BJ (cell line): Measurements from ENCODE around the gene SETD7. TPM values are rescaled to one million over a fixed set of nuclear protein-coding genes. Genes with fewer than 3 reads are reported as not detected.

Experiments
- CTCF ChIA-PET: fragments of 350-600 bp; formaldehyde crosslinking; extraction: SDS; loops from one replicate; lab custom pipeline; 2021; ENCODE audit warnings: antibody characterized with exemption, inconsistent platforms; lab: Yijun Ruan, JAX
- POLR2A ChIA-PET: fragments of 300-600 bp; sonication (Branson Sonifier 250); formaldehyde crosslinking; extraction: SDS; loops from one replicate; lab custom pipeline; 2021; ENCODE audit warnings: antibody characterized with exemption; lab: Charles Lee
- DNase-seq: peaks from one replicate; pipeline ENCODE4 v3.0.0-alpha.2; 2011; ENCODE audit warnings: low read depth
- H3K27me3 ChIP-seq: 2 replicates; pipeline ENCODE4 v1.6.0; 2011; ENCODE audit warnings: low read length; ENCODE audit not compliant: control insufficient read depth, insufficient read depth
- H3K36me3 ChIP-seq: 2 replicates; pipeline ENCODE4 v1.5.1; 2011; ENCODE audit warnings: low read length; ENCODE audit not compliant: control insufficient read depth, insufficient read depth
- H3K4me3 ChIP-seq: 2 replicates; pipeline ENCODE4 v1.5.1; 2011; ENCODE audit warnings: low read depth, mild to moderate bottlenecking, control low read depth, low read length
- polyA plus RNA-seq: library from polyadenylated mRNA; depleted of rRNA; stranded (reverse); fragments of >200 nt; gene quantifications from 2 replicates; pipeline ENCODE4 v1.2.3, GENCODE V29; 2011
- TF ChIP-seq, protein P1 (sequence below): IDR thresholded peaks from 2 replicates; pipeline ENCODE4 v1.5.1; 2011; ENCODE audit warnings: low read depth, mild to moderate bottlenecking, control low read depth, inconsistent platforms, low read length, moderate library complexity; ENCODE audit not compliant: insufficient read depth

Gene SETD7
- polyA plus RNA-seq, 1 experiment, result 14.5 TPM

DNA sequence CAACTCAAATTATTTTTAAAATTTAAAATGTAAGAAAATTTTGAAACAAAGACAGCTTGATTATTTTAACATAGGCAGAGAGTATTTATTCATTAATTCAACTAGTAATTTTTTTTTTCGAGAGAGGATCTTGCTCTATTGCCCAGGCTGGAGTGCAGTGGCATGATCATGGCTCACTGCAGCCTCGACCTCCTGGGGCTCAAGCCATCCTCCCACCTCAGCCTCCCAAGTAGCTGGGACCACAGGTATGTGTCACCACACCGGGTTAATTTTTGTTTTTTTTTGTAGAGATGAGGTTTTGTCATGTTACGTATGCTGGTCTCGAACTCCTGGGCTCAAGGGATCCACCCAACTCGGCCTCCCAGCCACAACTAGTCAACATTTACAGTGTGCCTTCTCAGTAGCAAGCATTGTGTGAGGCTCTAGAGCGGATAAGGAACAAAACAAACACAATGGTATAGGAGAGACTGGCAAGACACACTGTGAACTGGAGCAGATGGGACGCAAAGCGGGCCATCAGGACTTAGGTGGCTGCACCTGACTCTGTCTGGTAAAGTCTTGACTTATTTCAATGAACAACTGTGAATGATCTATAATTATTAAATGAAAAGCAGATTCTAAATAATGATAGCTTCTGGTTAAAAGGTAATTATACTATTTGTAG is 21.6 kb downstream of the SETD7 start:
- POLR2A ChIA-PET, result no interaction called here
- CTCF ChIA-PET, result interaction anchor here (0.6 to 0.7 kb wide), 2 partner anchors 22 to 37 kb away, joined by 3 read pairs; no protein-coding TSS in a partner anchor
- Histone ChIP-seq H3K27me3 (no peaks in the 10 kb centered on the region), H3K36me3 (no peaks in the 10 kb centered on the region; the same call in 1 of the 2 replicates), H3K4me3 (no peak overlapping the region)
- no peak for DNase-seq
- TF ChIP-seq, protein P1, sequence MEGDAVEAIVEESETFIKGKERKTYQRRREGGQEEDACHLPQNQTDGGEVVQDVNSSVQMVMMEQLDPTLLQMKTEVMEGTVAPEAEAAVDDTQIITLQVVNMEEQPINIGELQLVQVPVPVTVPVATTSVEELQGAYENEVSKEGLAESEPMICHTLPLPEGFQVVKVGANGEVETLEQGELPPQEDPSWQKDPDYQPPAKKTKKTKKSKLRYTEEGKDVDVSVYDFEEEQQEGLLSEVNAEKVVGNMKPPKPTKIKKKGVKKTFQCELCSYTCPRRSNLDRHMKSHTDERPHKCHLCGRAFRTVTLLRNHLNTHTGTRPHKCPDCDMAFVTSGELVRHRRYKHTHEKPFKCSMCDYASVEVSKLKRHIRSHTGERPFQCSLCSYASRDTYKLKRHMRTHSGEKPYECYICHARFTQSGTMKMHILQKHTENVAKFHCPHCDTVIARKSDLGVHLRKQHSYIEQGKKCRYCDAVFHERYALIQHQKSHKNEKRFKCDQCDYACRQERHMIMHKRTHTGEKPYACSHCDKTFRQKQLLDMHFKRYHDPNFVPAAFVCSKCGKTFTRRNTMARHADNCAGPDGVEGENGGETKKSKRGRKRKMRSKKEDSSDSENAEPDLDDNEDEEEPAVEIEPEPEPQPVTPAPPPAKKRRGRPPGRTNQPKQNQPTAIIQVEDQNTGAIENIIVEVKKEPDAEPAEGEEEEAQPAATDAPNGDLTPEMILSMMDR, result no peak

DNA sequence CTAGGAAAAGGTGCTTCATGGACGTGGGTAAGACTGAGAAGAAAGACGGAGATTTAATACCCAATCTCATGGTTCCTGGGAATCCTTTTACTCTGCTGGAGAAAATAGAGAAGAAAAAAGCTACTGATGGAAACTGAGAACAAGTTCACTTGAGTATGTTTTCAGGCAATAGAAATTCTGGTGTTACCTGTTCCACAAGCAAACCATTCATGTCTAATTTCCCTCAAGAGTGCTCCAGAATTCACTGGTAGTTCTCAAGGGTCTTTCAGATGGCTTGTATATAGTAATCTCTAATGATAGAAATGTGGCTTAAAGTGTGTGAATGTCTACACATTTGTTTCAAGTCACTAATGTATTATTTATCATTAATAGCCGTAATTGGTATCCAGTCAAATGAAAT is 22.5 kb downstream of the SETD7 start:
- POLR2A ChIA-PET, result no interaction called here
- TF ChIP-seq, protein P1, result no peak
- CTCF ChIA-PET, result interaction anchor here (0.6 to 0.7 kb wide), 2 partner anchors 21 to 36 kb away, joined by 3 read pairs; no protein-coding TSS in a partner anchor

DNA sequence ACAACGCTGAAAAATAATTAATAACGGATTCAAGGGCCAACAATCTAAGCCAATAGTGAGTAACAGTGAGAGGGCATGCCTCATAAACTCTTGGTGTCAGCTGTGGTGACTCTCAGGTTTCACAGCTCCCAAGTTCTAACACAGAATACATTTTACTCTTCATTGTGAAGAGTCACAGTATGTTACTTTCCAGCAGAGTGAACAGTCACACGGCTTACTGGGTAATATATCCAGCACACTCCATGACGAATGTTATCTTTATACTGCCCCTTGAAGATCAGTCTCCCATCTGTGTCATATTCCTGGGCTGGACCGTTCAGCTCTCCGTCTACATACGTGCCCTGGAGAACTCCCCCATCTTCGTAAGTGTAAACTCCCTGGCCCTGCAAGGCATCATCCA is 23.1 kb downstream of the SETD7 start:
- no peaks in the 10 kb centered on the region; the same call in 1 of the 2 replicates for H3K36me3 ChIP-seq
- CTCF ChIA-PET, result no interaction called here
- H3K27me3 ChIP-seq, result no peaks in the 10 kb centered on the region
- H3K4me3 ChIP-seq, result no peak overlapping the region
- TF ChIP-seq, protein P1, result no peak
- POLR2A ChIA-PET, result no interaction called here
- no peak for DNase-seq

More for the DNA sequence above, 22.5 kb downstream of the SETD7 start:
- no peaks in the 10 kb centered on the region; the same call in 1 of the 2 replicates for H3K36me3 ChIP-seq
- DNase-seq, result no peak
- no peaks in the 10 kb centered on the region for H3K27me3 ChIP-seq
- H3K4me3 ChIP-seq, result no peak overlapping the region

- no peak for DNase-seq
- CTCF ChIA-PET, result interaction anchor here (0.7 to 1.4 kb wide), 7 partner anchors 9 to 432 kb away, joined by 3 to 4 read pairs (median 3); no protein-coding TSS in a partner anchor
- Histone ChIP-seq H3K36me3 (no peaks in the 10 kb centered on the region; the same call in 1 of the 2 replicates), H3K27me3 (no peaks in the 10 kb centered on the region), H3K4me3 (no peak overlapping the region)
- TF ChIP-seq, protein P1, result peak; percentile 58
- POLR2A ChIA-PET, result no interaction called here
Observed at GRCh38 chr4:139530833-139531427, 25.1 kb downstream of the SETD7 start.

GRCh38 chr4:139528377-139529005 is 27.5 kb downstream of the SETD7 start:
- TF ChIP-seq, protein P1, result no peak
- no peak overlapping the region for H3K4me3 ChIP-seq
- DNase-seq, result peak; percentile 80
- POLR2A ChIA-PET, result interaction anchor here (0.5 kb wide), 1 partner anchor 161 kb away, joined by 3 read pairs; no protein-coding TSS in a partner anchor
- H3K36me3 ChIP-seq, result peaks cover 2% of the 10 kb centered on the region; the same call in 1 of the 2 replicates
- H3K27me3 ChIP-seq, result no peaks in the 10 kb centered on the region
- CTCF ChIA-PET, result interaction anchor here (0.8 to 1.3 kb wide), 3 partner anchors 12 to 18 kb away, joined by 3 to 4 read pairs (median 3); no protein-coding TSS in a partner anchor
